ENCODE data around the gene CCDC149.

GRCh38 chr4:24865401-24865800, 47.4 kb downstream of the CCDC149 start:
- TF ChIP-seq CTCF (IDR thresholded peaks at IDR 0.05; ENCODE audit: insufficient read depth, low read length) = no peak
- TF ChIP-seq GABPA (IDR thresholded peaks at IDR 0.05; ENCODE audit: low read depth) = no peak
- TF ChIP-seq POLR2AphosphoS5 (IDR thresholded peaks at IDR 0.05; ENCODE audit: low read depth) = no peak
